Activated T-cell treated with anti-CD3 and anti-CD28 coated beads, Interleukin-2, amount 50 U/mL, for 1 hour (primary cell): ENCODE data around the gene SF1.
A peak's percentile ranks its signal among the peaks of the same experiment; 100 is the strongest.

Experiments
- DNase-seq: peaks from one replicate; pipeline ENCODE4 v3.0.0-alpha.2; 2020

Gene SF1

DNA sequence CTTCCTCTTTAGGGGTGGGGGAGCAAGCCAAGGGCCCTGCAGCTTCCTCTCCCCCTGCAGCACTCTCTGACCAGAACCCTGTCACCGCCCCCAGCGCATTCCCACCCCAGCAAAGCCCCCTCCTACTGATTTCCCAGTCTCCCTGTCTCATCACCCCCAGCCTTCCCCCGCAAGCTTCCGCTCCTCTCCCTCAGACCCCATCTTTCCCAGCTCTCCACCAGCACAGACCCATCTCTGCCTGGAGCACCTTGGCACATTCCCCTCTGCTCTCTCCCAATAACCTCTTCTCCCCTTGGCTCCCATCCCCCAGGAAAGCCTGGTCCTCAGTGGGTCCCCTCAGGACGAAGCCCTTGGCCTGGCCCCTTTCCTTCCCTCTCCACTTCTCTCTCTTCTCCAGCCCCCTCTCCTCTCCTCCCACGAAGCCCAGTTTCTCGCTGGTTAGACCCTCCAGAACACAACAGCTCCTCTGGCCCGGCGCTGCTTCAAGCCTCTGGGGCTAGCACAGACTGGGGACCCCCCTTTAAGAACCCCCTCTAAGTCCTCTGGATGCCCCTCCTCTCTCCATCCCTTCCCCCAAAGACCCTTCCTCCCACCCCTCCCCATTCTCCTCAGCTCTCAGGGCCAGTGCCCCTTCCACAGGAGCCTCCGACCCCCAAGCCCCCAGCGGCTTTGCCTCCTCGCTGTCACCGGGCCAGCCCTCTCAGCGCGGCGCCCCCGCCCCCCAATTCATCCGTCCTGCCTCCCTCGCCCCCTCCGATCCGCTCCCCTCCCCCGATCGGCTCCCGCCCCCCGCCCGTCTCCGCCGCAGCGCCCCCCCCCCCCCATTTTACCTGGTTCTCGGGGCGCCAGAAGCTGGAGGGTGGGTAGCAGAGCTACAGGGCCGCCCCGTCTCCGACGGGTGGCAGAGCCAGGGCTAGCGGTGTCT, 55.9 kb downstream of the SF1 start:
- DNase-seq = peak; percentile 17

DNA sequence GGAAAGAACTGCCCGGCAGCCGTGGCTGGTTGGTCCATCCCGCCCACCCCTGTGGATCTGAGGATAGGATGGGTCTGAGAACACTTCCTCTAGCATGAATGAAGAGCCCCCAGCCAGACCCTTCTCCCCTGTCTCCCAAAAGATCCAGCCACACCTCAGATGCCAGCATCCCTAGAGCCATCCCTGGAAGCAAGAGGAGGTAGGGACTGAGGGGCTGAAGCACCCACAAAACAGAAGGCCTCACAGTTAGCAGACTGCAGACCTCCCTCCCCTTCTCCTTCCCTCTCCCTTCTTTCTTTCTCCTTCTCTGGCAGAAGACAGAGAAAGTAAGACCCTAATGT, 57.0 kb downstream of the SF1 start:
- no peak for DNase-seq

DNA sequence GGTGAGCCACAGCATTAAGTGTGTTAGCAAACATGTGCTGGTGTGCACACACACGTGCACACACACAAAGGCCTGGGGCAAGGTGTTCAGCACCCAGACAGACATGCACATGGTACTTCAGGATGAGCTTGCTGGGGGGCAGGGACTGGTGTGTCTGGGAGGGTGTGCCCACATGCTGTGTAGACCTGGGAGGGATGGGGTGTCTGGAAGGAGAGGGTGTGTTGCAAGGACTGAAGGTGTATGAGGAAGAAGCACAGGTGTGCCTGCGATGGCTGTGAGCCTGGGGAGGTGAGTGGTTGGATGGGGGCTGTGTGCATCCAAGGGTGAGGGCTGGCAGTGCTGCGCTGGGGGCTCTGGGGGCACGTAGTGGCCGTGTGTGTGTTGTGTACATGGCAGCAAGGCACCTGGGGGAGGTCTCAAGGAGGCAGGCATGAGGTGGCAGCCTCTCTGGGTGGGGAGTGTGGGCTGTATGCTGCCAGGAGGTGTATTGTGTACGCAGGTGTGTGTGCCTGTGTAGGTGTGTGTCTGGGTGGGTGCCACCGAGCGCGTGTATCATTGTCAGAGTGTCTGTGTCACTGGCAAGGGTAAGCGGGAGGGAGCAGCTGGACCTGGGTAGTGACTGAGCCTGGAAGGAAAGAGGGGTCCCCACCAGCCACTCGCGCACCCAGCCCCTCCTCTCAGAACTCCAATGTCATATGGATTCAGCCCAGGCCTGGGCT, 57.5 kb downstream of the SF1 start:
- peak; percentile 19 for DNase-seq

DNA sequence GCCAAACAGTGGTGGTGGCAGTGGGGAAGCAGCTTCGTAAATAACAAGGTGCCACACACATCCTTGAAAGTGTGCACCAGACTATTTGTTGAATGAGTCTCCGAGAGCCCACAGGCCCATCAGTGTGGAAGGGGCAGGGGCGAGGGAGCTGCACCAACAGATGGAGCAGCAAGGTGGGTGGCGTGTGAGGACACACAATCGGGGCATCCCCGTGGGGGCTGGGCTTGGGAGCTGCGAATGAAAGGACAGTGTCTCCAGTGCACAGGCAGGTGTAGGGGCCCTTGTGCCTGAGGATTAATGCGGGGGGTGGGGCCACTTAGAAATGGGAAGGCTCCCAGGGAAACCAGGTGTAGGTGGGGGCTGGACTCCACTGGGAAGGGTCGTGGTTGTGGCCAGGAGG, 58.2 kb downstream of the SF1 start:
- DNase-seq = no peak

GRCh38 chr11:64719406-64719805, 58.9 kb downstream of the SF1 start:
- DNase-seq = no peak

- no peak for DNase-seq
These were observed 59.6 kb downstream of the SF1 start for GRCh38 chr11:64718780-64719124.

GRCh38 chr11:64718084-64718779, 60.1 kb downstream of the SF1 start:
- DNase-seq = no peak

DNA sequence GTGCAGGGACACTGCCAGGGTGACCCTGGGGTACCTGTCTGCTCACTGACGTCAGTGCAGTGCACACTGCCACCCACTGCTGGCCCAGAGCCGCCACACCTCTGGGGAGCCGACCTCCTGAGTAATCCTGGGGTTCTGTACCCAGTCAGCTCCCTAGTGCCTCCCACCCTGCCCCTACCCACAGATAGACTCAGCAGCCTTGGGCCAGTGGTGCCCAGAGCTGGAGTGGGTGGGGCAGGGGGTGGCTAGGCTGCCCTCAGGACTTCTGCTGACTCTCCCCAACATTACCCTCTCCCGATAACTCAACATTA, 61.1 kb downstream of the SF1 start:
- no peak for DNase-seq

- no peak for DNase-seq
These were observed 61.7 kb downstream of the SF1 start for GRCh38 chr11:64716473-64717267.

DNA sequence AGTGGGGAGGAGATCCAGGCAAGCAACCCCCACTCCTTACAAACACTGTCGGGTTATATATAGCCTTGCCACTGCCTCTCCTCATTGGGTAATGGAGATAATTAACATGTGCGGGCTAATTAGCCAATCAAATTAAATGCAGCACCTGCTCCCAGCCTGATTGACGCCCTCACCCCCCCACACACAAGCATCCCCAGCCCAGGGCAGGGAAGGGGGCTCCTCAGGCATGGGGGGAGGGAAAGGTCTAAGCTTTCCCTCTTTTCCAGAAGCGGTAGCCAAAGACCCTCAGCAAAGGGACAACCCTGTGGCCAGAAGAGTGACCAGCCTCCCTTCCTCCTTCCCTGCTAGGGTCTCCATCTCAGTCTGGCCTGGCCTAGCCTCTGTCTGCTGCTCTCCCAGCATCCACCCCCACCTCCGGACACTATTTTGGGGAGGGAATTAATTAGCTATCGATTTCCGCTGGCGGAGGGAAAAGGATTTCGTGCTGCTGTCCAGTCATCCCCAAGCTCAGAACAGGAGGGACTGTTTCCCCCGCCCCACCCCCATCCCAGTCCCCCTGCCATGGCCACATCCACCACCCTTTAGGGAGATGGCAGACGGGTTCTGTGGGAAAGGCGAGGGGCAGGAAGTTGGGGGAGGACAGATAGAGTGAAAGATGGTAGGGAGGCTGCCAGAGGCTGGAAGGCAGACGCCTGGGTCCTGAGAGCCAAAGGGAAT, 62.4 kb downstream of the SF1 start:
- no peak for DNase-seq

GRCh38 chr11:64715110-64715509, 63.2 kb downstream of the SF1 start:
- DNase-seq = no peak

DNA sequence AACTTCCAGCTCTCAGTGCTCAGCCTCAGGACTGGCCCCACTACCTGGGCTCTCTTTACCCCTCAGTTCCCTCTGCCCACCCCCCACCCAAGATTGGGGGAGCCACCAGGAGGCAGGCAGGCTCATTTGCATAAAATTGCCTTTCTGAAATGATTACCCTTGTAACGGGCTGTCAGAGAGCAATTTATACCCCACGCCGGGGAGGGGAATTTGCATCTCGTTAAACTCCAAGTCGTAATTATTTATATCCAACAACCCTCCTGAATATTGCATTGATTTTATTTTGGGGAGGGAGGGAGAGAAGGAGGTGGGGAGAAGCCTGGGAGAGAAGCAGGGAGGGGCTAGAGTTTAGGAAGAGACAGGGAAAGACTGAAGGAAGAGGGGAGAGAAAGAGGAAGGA, 63.7 kb downstream of the SF1 start:
- DNase-seq = no peak
